Measurements from ENCODE around the gene SEC16B. TPM values are rescaled to one million over a fixed set of nuclear protein-coding genes. Genes with fewer than 3 reads are reported as not detected.

The SEC16B gene
- total and polyA plus RNA-seq, 2 donors (not counting 1 experiment from before 2014, with no cell fraction given), result 2.7 to 3.1 TPM

- TF ChIP-seq EZH2 (IDR thresholded peaks at IDR 0.05; ENCODE audit: low read length, missing control alignments), result no peak
- TF ChIP-seq CTCF (conservative IDR thresholded peaks at IDR 0.05 in 1 of 2, IDR thresholded peaks at IDR 0.05 in 1 of 2; ENCODE audit: low read depth in 1 of 2, low read length in 2 of 2), result no peak
- no peak overlapping the region for H3K4me3 ChIP-seq (replicated peaks in 1 of 4; ENCODE audit: control extremely low read depth in 1 of 4, insufficient read depth in 1 of 4, low read depth in 3 of 4, low read length in 4 of 4)
- H3K27ac ChIP-seq (ENCODE audit: insufficient read depth, low read length), result no peak overlapping the region
- no peak overlapping the region for H3K9ac ChIP-seq (ENCODE audit: insufficient read depth, low read length)
- no peak overlapping the region for H2AFZ ChIP-seq (ENCODE audit: low read length)
- H3K79me2 ChIP-seq (ENCODE audit: control insufficient read depth, insufficient read depth, low read length), result no peaks in the 10 kb centered on the region
- peaks cover 2% of the 10 kb centered on the region for H3K4me1 ChIP-seq (ENCODE audit: control insufficient read depth, extremely low read depth, insufficient read depth, low read length)
- H3K36me3 ChIP-seq (ENCODE audit: control insufficient read depth, insufficient read depth, low read length), result no peaks in the 10 kb centered on the region
- no peak overlapping the region for H3K4me2 ChIP-seq (ENCODE audit: extremely low read depth, insufficient read depth, low read length)
- DNase-seq (ENCODE audit: low read depth in 2 of 2), result peak in 1 of 2 donors; percentile 21
- no peaks in the 10 kb centered on the region for H4K20me1 ChIP-seq (ENCODE audit: control insufficient read depth, extremely low read depth, insufficient read depth, low read length)
- H3K9me3 ChIP-seq (ENCODE audit: control insufficient read depth, insufficient read depth, low read depth, low read length), result no peaks in the 10 kb centered on the region
- no peaks in the 10 kb centered on the region for H3K27me3 ChIP-seq (ENCODE audit: control insufficient read depth, insufficient read depth, low read length)
Measured at GRCh38 chr1:177914603-177915002, 55.3 kb downstream of the SEC16B start.

- H4K20me1 ChIP-seq (ENCODE audit: control insufficient read depth, extremely low read depth, insufficient read depth, low read length), result no peaks in the 10 kb centered on the region
- peak; percentile 40 to 65 for DNase-seq (ENCODE audit: low read depth in 2 of 2)
- TF ChIP-seq CTCF (conservative IDR thresholded peaks at IDR 0.05 in 1 of 2, IDR thresholded peaks at IDR 0.05 in 1 of 2; ENCODE audit: low read depth in 1 of 2, low read length in 2 of 2), result peak; percentile 66 to 71
- no peak for TF ChIP-seq EZH2 (IDR thresholded peaks at IDR 0.05; ENCODE audit: low read length, missing control alignments)
- H3K27ac ChIP-seq (ENCODE audit: insufficient read depth, low read length), result no peak overlapping the region
- no peaks in the 10 kb centered on the region for H3K9me3 ChIP-seq (ENCODE audit: control insufficient read depth, insufficient read depth, low read depth, low read length)
- H3K79me2 ChIP-seq (ENCODE audit: control insufficient read depth, insufficient read depth, low read length), result no peaks in the 10 kb centered on the region
- no peak overlapping the region for H3K9ac ChIP-seq (ENCODE audit: insufficient read depth, low read length)
- no peaks in the 10 kb centered on the region for H3K27me3 ChIP-seq (ENCODE audit: control insufficient read depth, insufficient read depth, low read length)
- peaks cover 2% of the 10 kb centered on the region for H3K4me1 ChIP-seq (ENCODE audit: control insufficient read depth, extremely low read depth, insufficient read depth, low read length)
- H3K4me2 ChIP-seq (ENCODE audit: extremely low read depth, insufficient read depth, low read length), result no peak overlapping the region
- no peak overlapping the region for H3K4me3 ChIP-seq (replicated peaks in 1 of 4; ENCODE audit: control extremely low read depth in 1 of 4, insufficient read depth in 1 of 4, low read depth in 3 of 4, low read length in 4 of 4)
- H2AFZ ChIP-seq (ENCODE audit: low read length), result no peak overlapping the region
- H3K36me3 ChIP-seq (ENCODE audit: control insufficient read depth, insufficient read depth, low read length), result no peaks in the 10 kb centered on the region
Measured at GRCh38 chr1:177913762-177914540, 55.9 kb downstream of the SEC16B start.

GRCh38 chr1:177912991-177913390 lies 56.9 kb downstream of the SEC16B start:
- TF ChIP-seq EZH2 (IDR thresholded peaks at IDR 0.05; ENCODE audit: low read length, missing control alignments) (no peak), CTCF (conservative IDR thresholded peaks at IDR 0.05 in 1 of 2, IDR thresholded peaks at IDR 0.05 in 1 of 2; ENCODE audit: low read depth in 1 of 2, low read length in 2 of 2) (no peak)
- H3K27me3 ChIP-seq (ENCODE audit: control insufficient read depth, insufficient read depth, low read length), result no peaks in the 10 kb centered on the region
- no peak overlapping the region for H2AFZ ChIP-seq (ENCODE audit: low read length)
- H3K9me3 ChIP-seq (ENCODE audit: control insufficient read depth, insufficient read depth, low read depth, low read length), result no peaks in the 10 kb centered on the region
- DNase-seq (ENCODE audit: low read depth in 2 of 2), result peak in 1 of 2 donors; percentile 11
- no peak overlapping the region for H3K27ac ChIP-seq (ENCODE audit: insufficient read depth, low read length)
- no peaks in the 10 kb centered on the region for H3K79me2 ChIP-seq (ENCODE audit: control insufficient read depth, insufficient read depth, low read length)
- H3K9ac ChIP-seq (ENCODE audit: insufficient read depth, low read length), result no peak overlapping the region
- no peak overlapping the region for H3K4me2 ChIP-seq (ENCODE audit: extremely low read depth, insufficient read depth, low read length)
- H3K36me3 ChIP-seq (ENCODE audit: control insufficient read depth, insufficient read depth, low read length), result no peaks in the 10 kb centered on the region
- H3K4me3 ChIP-seq (replicated peaks in 1 of 4; ENCODE audit: control extremely low read depth in 1 of 4, insufficient read depth in 1 of 4, low read depth in 3 of 4, low read length in 4 of 4), result no peak overlapping the region
- H4K20me1 ChIP-seq (ENCODE audit: control insufficient read depth, extremely low read depth, insufficient read depth, low read length), result no peaks in the 10 kb centered on the region
- peaks cover 2% of the 10 kb centered on the region for H3K4me1 ChIP-seq (ENCODE audit: control insufficient read depth, extremely low read depth, insufficient read depth, low read length)

Measured in fibroblast of lung (primary cell).